Heart left ventricle (tissue), 16 donors: ENCODE measurements around the gene NFYA. TPM values are rescaled to one million over a fixed set of nuclear protein-coding genes. Genes with fewer than 3 reads are reported as not detected.

Experiments
- ATAC-seq, 4 donors: fragments of 200-7000 bp; cut with Tn5 transposase; one replicate each; pipeline ENCODE4 v1.9.1; 2020 to 2022; ENCODE audit warnings: moderate library complexity in 4 of 4, mild to moderate bottlenecking in 3 of 4, moderate number of reproducible peaks in 1 of 4
- DNase-seq, 5 donors: peaks; one replicate each; pipeline ENCODE4 v3.0.0-alpha.2; 2020
- H3K27ac ChIP-seq, 12 donors: fragments of 200-600 bp; sonication (generic) in 4 of 12; one replicate each; pipeline versions ENCODE4 v1.5.0 to v1.8.0; 2016 to 2022; ENCODE audit warnings: mild to moderate bottlenecking in 2 of 12
- H3K27me3 ChIP-seq, 9 donors: fragments of 200-600 bp; sonication (generic) in 2 of 9; one replicate each; pipeline versions ENCODE4 v1.5.1 to v1.8.0; 2016 to 2022; ENCODE audit warnings: mild to moderate bottlenecking in 3 of 9
- H3K36me3 ChIP-seq, 9 donors: fragments of 200-600 bp; sonication (generic) in 2 of 9; one replicate each; pipeline versions ENCODE4 v1.5.0 to v1.8.0; 2018 to 2022; ENCODE audit warnings: mild to moderate bottlenecking in 2 of 9
- H3K4me1 ChIP-seq, 12 donors: fragments of 200-600 bp; sonication (generic) in 4 of 12; one replicate each; pipeline versions ENCODE4 v1.5.0 to v1.8.0; 2016 to 2022; ENCODE audit warnings: mild to moderate bottlenecking in 3 of 12
- H3K4me3 ChIP-seq, 12 donors: fragments of 200-600 bp; sonication (generic) in 4 of 12; one replicate each; pipeline versions ENCODE4 v1.5.0 to v1.8.0; 2017 to 2022; ENCODE audit warnings: mild to moderate bottlenecking in 9 of 12, moderate library complexity in 4 of 12
- H3K9me3 ChIP-seq, 12 donors: fragments of 200-600 bp; sonication (generic) in 4 of 12; one replicate each; pipeline versions ENCODE4 v1.5.0 to v1.8.0; 2016 to 2022; ENCODE audit warnings: mild to moderate bottlenecking in 1 of 12
- CTCF ChIP-seq, 12 donors: fragments of 200-600 bp; sonication (generic) in 4 of 12; IDR thresholded peaks; one replicate each; pipeline versions ENCODE4 v1.5.0 to v1.8.0; 2018 to 2022; ENCODE audit warnings: antibody characterized with exemption in 12 of 12, mild to moderate bottlenecking in 5 of 12
- POLR2A ChIP-seq, 2 donors: fragments of 450-650 bp; IDR thresholded peaks; one replicate each; pipeline ENCODE4 v1.6.1; 2017; ENCODE audit warnings: antibody characterized with exemption in 2 of 2, mild to moderate bottlenecking in 2 of 2, moderate library complexity in 2 of 2
- WGBS, 4 donors: extraction: QIAGEN DNeasy Blood & Tissue Kit in 2 of 4; methylation state at CpG; one replicate each; pipeline versions ENCODE4 v1.1.5 to v1.1.7; 2013 to 2018; 5-methylcytosine and 5-hydroxymethylcytosine counted together
- intact Hi-C, 10 donors: fragments of 100-400 bp; cut with DNase I; formaldehyde crosslinking; loops; one replicate each; pipeline versions ENCODE4 v1.11.1 to v1.14.2; 2022
- polyA plus RNA-seq, 2 donors: library from polyadenylated mRNA; stranded (reverse); fragments of 200-250 nt; gene quantifications; one replicate each; pipeline ENCODE4 v1.2.3, GENCODE V29; 2013
- total RNA-seq, 9 donors: library from RNA; depleted of rRNA in 2 of 9; stranded (reverse); fragments of >200 nt in 2 of 9; fragmentation: NEBNext Ultra II Directional in 3 of 9; extraction: Animal tissue kit (Norgen Biotek cat#: 25700) in 3 of 9; gene quantifications; one replicate each; pipeline versions ENCODE4 v1.1.0 to v1.2.4, GENCODE V29; 2016 to 2023
- donor health status: ischemic (EF 13 %, LVEDD 7.1; RV severe dilation, severe dysfunction).
- donor health status: healthy with polysubstance abuse.
- donor health status: DM: no; HTN: yes; CAD: no.
- donor health status: DM: no; HTN: no; CAD: no.
- donor health status: ischemic (EF 25% LVEDD 6.9; RV normal size, moderate dysfunction).
- donor health status: ischemic (EF 25% LVEDD 5.7; RV mildly dilated, moderate dysfunction).
- donor health status: healthy.
- donor health status: DM: yes; HTN: yes; CAD: no.
- donor health status: ischemic (EF 35%, LVEDD 5.7; RV mildly dilated, moderate dysfunction).
- donor health status: nonischemic (EF 11% LVEDD 7.7; RV severe dilation, severe dysfunction).
- donor health status: DM: yes; HTN: yes; CAD: no.
- donor health status: PGD.
- donor health status: ischemic (EF 29% LVEDD 5.4; RV normal size, mild dysfunction).
- donor health status: nonischemic (EF 23%, LVEDD 6.1; RV moderate dilation, normal function).

NFYA gene
- total and polyA plus RNA-seq, 11 donors = 4.3 to 12.5 (median 9.5) TPM

DNA sequence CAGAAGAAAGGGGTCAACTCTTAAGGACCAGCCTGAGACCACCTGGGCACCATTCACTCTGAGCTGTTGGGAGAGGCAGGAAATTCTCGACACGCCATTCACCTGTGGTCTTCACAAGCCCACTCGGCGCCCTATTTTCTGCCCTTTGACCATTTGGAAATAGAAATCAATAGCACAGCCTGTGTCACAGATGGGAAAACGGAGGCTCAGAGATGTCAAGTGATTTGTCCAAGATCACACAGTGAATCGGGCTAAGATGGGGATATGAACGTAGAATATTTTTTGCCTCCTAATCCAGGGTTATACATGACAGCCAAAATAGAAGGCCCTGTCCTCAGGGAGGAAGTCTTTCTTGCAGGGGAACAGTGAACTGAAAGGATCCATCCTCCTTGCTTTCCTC is 22.8 kb upstream of the NFYA start:
- 70 to 80% (median 76%) methylated on average over 7 of the region's 7 CpGs for WGBS, 4 donors
- no peak for DNase-seq
- peak overlapping the region in 10 of 12 donors; percentile 12 to 78 (median 70) for H3K27ac ChIP-seq
- H3K4me1 ChIP-seq = peaks cover 0 to 42% (median 15%) of the 10 kb centered on the region in 12 donors
- no peaks in the 10 kb centered on the region for H3K27me3 ChIP-seq
- no peak overlapping the region for H3K4me3 ChIP-seq
- no peaks in the 10 kb centered on the region for H3K36me3 ChIP-seq
- H3K9me3 ChIP-seq = no peaks in the 10 kb centered on the region
- TF ChIP-seq CTCF (IDR thresholded peaks at IDR 0.05) = no peak
- no peak for TF ChIP-seq POLR2A (IDR thresholded peaks at IDR 0.05)
- intact Hi-C loops = no loop called here
- ATAC-seq = no peak

- H3K27me3 ChIP-seq = no peaks in the 10 kb centered on the region
- intact Hi-C loops = no loop called here
- ATAC-seq = no peak
- peaks cover 0 to 42% (median 15%) of the 10 kb centered on the region in 12 donors for H3K4me1 ChIP-seq
- 38 to 58% (median 51%) methylated on average over 3 of the region's 3 CpGs for WGBS, 4 donors
- DNase-seq = no peak
- peak overlapping the region in 1 of 12 donors; percentile 73 for H3K27ac ChIP-seq
- no peak overlapping the region for H3K4me3 ChIP-seq
- no peaks in the 10 kb centered on the region for H3K9me3 ChIP-seq
- H3K36me3 ChIP-seq = no peaks in the 10 kb centered on the region
- TF ChIP-seq POLR2A (IDR thresholded peaks at IDR 0.05) (no peak), CTCF (IDR thresholded peaks at IDR 0.05) (no peak)
These were observed 22.2 kb upstream of the NFYA start for GRCh38 chr6:41050536-41050935.

GRCh38 chr6:41051873-41052272 is 20.9 kb upstream of the NFYA start:
- H3K9me3 ChIP-seq = no peaks in the 10 kb centered on the region
- intact Hi-C loops = no loop called here
- H3K4me3 ChIP-seq = no peak overlapping the region
- TF ChIP-seq CTCF (IDR thresholded peaks at IDR 0.05) = no peak
- TF ChIP-seq POLR2A (IDR thresholded peaks at IDR 0.05) = no peak
- WGBS, 4 donors = 45 to 61% (median 56%) methylated on average over 5 of the region's 5 CpGs
- peaks cover 0 to 4% (median 0%) of the 10 kb centered on the region in 9 donors for H3K36me3 ChIP-seq
- DNase-seq (no peak), ATAC-seq (no peak)
- peak overlapping the region in 8 of 12 donors; percentile 2 to 93 (median 84) for H3K27ac ChIP-seq
- peaks cover 0 to 52% (median 16%) of the 10 kb centered on the region in 12 donors for H3K4me1 ChIP-seq
- no peaks in the 10 kb centered on the region for H3K27me3 ChIP-seq

GRCh38 chr6:41053041-41053440 is 19.7 kb upstream of the NFYA start, which contains the start of gene APOBEC2:
Gene APOBEC2 (plus strand): TSS chr6:41053202. CDS start chr6:41053348, 146 bp downstream.
- H3K27ac ChIP-seq = peak within 1 kb of the TSS; percentile 70 to 94 (median 87)
- intact Hi-C loops = no loop called here

More at GRCh38 chr6:41053041-41053440, 19.7 kb upstream of the NFYA start, which contains the start of gene APOBEC2:
- TF ChIP-seq POLR2A (IDR thresholded peaks at IDR 0.05) (peak; percentile 1 to 80), CTCF (IDR thresholded peaks at IDR 0.05) (no peak)
- Histone ChIP-seq H3K4me1 (peaks cover 0 to 59% (median 18%) of the 10 kb centered on the region in 12 donors), H3K4me3 (peak within 1 kb of the TSS; percentile 19 to 58 (median 50)), H3K9me3 (no peaks in the 10 kb centered on the region), H3K36me3 (peaks cover 0 to 5% (median 0%) of the 10 kb centered on the region in 9 donors), H3K27me3 (no peaks in the 10 kb centered on the region)
- whole genome bisulfite sequencing, 4 donors = 30 to 63% (median 45%) methylated on average over 3 to 5 of the region's 5 CpGs
- DNase-seq (peak; percentile 81 to 94 (median 86)), ATAC-seq (peak; percentile 88 to 92 (median 90))
